Measurements from ENCODE around the gene OR2V2. TPM values are rescaled to one million over a fixed set of nuclear protein-coding genes. Genes with fewer than 3 reads are reported as not detected.

OR2V2 gene
- total and polyA plus RNA-seq, 12 donors: not detected

DNA sequence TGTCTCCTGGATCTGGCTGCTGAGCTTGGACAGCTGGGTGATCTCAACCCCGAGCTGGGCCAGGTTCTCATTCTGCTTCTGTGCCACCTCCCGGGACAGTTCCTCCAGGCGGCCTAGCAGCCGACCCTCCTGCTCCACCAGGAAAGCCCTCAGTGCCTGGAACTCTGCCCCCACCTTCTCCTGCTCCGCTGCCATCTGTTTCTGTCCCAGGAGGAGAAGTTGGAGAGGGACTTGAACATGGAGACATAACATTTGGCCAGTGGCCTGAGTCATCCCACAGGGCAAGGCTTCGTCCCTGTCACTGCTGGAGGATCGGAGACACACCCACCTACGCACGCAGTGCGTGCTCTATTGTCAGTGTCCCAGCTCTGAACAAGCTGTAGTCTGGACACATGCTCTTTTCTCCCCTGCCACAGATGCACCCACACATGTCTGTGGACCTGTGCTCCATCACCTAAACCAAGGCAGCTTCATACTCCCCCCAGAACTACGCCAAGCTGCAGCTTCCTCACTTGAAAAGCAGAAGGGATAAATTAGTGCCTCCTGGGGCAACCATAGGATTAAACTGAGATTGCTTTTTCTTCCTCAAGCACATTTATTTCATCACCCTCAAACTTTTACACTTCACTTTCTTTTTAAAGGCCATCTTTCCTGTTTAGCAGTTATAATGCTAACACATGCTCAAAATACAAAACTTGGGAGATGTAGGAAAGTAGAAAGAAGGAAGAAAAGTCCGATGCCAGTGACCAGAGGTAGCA is 52.7 kb downstream of the OR2V2 start:
- Histone ChIP-seq H3K27ac (no peak overlapping the region), H3K9me3 (replicated peaks in 1 of 3) (no peaks in the 10 kb centered on the region), H3K27me3 (no peaks in the 10 kb centered on the region), H3K36me3 (replicated peaks in 1 of 2) (no peaks in the 10 kb centered on the region), H3K4me3 (no peak overlapping the region), H3K4me1 (replicated peaks in 1 of 2) (peaks cover 11 to 12% of the 10 kb centered on the region in 2 donors)
- DNase-seq: peak in 2 of 7 donors; percentile 21 to 41
- intact Hi-C loops (cut with DNase I): no loop called here
- no peak for TF ChIP-seq POLR2A (IDR thresholded peaks at IDR 0.05)
- TF ChIP-seq, protein P1, sequence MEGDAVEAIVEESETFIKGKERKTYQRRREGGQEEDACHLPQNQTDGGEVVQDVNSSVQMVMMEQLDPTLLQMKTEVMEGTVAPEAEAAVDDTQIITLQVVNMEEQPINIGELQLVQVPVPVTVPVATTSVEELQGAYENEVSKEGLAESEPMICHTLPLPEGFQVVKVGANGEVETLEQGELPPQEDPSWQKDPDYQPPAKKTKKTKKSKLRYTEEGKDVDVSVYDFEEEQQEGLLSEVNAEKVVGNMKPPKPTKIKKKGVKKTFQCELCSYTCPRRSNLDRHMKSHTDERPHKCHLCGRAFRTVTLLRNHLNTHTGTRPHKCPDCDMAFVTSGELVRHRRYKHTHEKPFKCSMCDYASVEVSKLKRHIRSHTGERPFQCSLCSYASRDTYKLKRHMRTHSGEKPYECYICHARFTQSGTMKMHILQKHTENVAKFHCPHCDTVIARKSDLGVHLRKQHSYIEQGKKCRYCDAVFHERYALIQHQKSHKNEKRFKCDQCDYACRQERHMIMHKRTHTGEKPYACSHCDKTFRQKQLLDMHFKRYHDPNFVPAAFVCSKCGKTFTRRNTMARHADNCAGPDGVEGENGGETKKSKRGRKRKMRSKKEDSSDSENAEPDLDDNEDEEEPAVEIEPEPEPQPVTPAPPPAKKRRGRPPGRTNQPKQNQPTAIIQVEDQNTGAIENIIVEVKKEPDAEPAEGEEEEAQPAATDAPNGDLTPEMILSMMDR (IDR thresholded peaks at IDR 0.05): no peak
- WGBS, 4 donors: 60 to 80% (median 78%) methylated on average over 10 to 12 of the region's 12 CpGs

GRCh38 chr5:181200816-181201215 is 53.4 kb downstream of the OR2V2 start:
- TF ChIP-seq, protein P1 (IDR thresholded peaks at IDR 0.05): no peak
- no peak for TF ChIP-seq POLR2A (IDR thresholded peaks at IDR 0.05)
- 81 to 89% (median 84%) methylated on average over 4 of the region's 4 CpGs for WGBS, 4 donors
- Histone ChIP-seq H3K4me3 (no peak overlapping the region), H3K36me3 (replicated peaks in 1 of 2) (no peaks in the 10 kb centered on the region), H3K4me1 (replicated peaks in 1 of 2) (peaks cover 17 to 18% of the 10 kb centered on the region in 2 donors), H3K9me3 (replicated peaks in 1 of 3) (no peaks in the 10 kb centered on the region), H3K27ac (no peak overlapping the region), H3K27me3 (no peaks in the 10 kb centered on the region)
- DNase-seq: no peak
- intact Hi-C loops (cut with DNase I): no loop called here

DNA sequence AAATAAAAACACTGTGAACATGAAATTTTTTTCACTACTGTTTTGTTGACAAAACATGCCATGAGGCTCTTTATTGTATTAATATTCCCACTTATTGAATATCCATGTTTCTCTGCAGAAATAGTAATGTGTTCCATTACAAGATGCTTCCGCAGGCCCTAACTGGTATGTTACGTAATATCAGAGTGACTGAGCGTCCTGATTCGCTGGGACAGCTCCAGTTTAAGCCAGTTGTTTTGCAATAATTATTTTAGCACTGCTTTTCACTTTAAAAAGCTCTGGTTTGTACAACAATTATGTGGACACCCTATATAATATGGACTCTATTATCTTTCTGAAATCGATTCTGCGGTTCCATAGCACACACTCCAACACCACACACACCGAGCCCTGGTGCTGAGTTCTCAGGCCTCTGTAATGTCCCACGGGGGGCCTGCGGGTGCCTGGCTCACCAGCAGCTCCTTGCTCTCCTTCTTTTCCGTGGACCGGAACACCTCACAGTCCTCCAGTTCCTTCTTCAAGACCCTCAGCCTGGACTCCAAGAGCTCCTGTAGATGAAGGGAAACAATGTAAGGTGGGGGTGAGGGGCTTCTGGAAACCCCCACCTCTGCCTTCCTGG is 55.8 kb downstream of the OR2V2 start:
- Histone ChIP-seq H3K4me3 (no peak overlapping the region), H3K9me3 (replicated peaks in 1 of 3) (no peaks in the 10 kb centered on the region), H3K27ac (peak overlapping the region in 1 of 5 donors; percentile 64), H3K4me1 (replicated peaks in 1 of 2) (peaks cover 18 to 22% of the 10 kb centered on the region in 2 donors), H3K27me3 (no peaks in the 10 kb centered on the region), H3K36me3 (replicated peaks in 1 of 2) (no peaks in the 10 kb centered on the region)
- TF ChIP-seq, protein P1 (IDR thresholded peaks at IDR 0.05): no peak
- no peak for TF ChIP-seq POLR2A (IDR thresholded peaks at IDR 0.05)
- intact Hi-C loops (cut with DNase I): no loop called here
- 74 to 87% (median 78%) methylated on average over 8 to 11 of the region's 11 CpGs for WGBS, 4 donors
- DNase-seq: no peak

GRCh38 chr5:181203777-181204112 is 56.4 kb downstream of the OR2V2 start:
- no peaks in the 10 kb centered on the region for H3K36me3 ChIP-seq (replicated peaks in 1 of 2)
- H3K9me3 ChIP-seq (replicated peaks in 1 of 3): no peaks in the 10 kb centered on the region
- no peak for TF ChIP-seq POLR2A (IDR thresholded peaks at IDR 0.05)
- TF ChIP-seq, protein P1 (IDR thresholded peaks at IDR 0.05): no peak
- DNase-seq: peak in 1 of 7 donors; percentile 51
- H3K4me1 ChIP-seq (replicated peaks in 1 of 2): peaks cover 18 to 22% of the 10 kb centered on the region in 2 donors
- H3K27ac ChIP-seq: peak overlapping the region in 1 of 5 donors; percentile 66
- H3K27me3 ChIP-seq: no peaks in the 10 kb centered on the region
- intact Hi-C loops (cut with DNase I): no loop called here
- 15 to 26% (median 15%) methylated on average over 7 to 17 of the region's 17 CpGs for WGBS, 4 donors
- H3K4me3 ChIP-seq: peak overlapping the region in 2 of 4 donors; percentile 35 to 53
